IMR-90 (cell line): ENCODE data around the gene EPB41L2. TPM values are rescaled to one million over a fixed set of nuclear protein-coding genes. Genes with fewer than 3 reads are reported as not detected.
A peak's percentile ranks its signal among the peaks of the same experiment; 100 is the strongest.

Source experiments
- ATAC-seq: fragments of 200-7000 bp; cut with Tn5 transposase; 2 replicates; pipeline ENCODE4 v1.9.1; 2020; ENCODE audit warnings: low read depth, mild to moderate bottlenecking, moderate library complexity
- BruUV-seq: library from RNA; stranded (reverse); fragments of 400-500 nt; replicated peaks from 2 replicates; lab custom pipeline; 2021; lab: Mats Ljungman, UMichigan
- CTCF ChIA-PET: fragments of 300-600 bp; formaldehyde crosslinking; extraction: SDS; loops from one replicate; lab custom pipeline; 2021; ENCODE audit warnings: antibody characterized with exemption; lab: Yijun Ruan, JAX
- POLR2A ChIA-PET: fragments of 300-600 bp; sonication (Branson Sonifier 250); formaldehyde crosslinking; loops from one replicate; lab custom pipeline; 2022; ENCODE audit warnings: antibody characterized with exemption; ENCODE audit not compliant: unreplicated experiment; lab: Charles Lee
- DNase-seq: peaks from one replicate; pipeline ENCODE4 v3.0.0; 2013
- H2AFZ ChIP-seq: replicated peaks from 2 replicates; pipeline ENCODE3; 2013; ENCODE audit warnings: low read length, mild to moderate bottlenecking; ENCODE audit not compliant: poor library complexity
- H2AK5ac ChIP-seq: 2 replicates; pipeline ENCODE4 v1.6.1; 2013; ENCODE audit warnings: low read depth, low read length, inconsistent platforms
- H2AK9ac ChIP-seq: replicated peaks from 2 replicates; pipeline ENCODE3; 2013; ENCODE audit warnings: mild to moderate bottlenecking, low read depth, low read length, moderate library complexity; ENCODE audit not compliant: poor library complexity
- H2BK120ac ChIP-seq: 2 replicates; pipeline ENCODE4 v1.6.1; 2013; ENCODE audit warnings: low read depth, low read length, inconsistent platforms
- H2BK15ac ChIP-seq: 3 replicates; pipeline ENCODE4 v1.6.1; 2013; ENCODE audit warnings: low read depth, low read length, inconsistent platforms
- H2BK20ac ChIP-seq: 2 replicates; pipeline ENCODE4 v1.6.1; 2013; ENCODE audit warnings: low read depth, mild to moderate bottlenecking, inconsistent platforms, low read length, moderate library complexity
- H2BK5ac ChIP-seq: 2 replicates; pipeline ENCODE4 v1.6.1; 2013; ENCODE audit warnings: mild to moderate bottlenecking, low read depth, low read length, inconsistent platforms; ENCODE audit not compliant: poor library complexity, severe bottlenecking
- H3K14ac ChIP-seq: replicated peaks from 2 replicates; pipeline ENCODE4 v1.6.1; 2013; ENCODE audit warnings: low read depth, low read length, inconsistent platforms
- H3K18ac ChIP-seq: 2 replicates; pipeline ENCODE4 v1.6.1; 2013; ENCODE audit warnings: low read depth, low read length, control low read depth
- H3K23ac ChIP-seq: 2 replicates; pipeline ENCODE4 v1.6.1; 2013; ENCODE audit warnings: low read depth, low read length, inconsistent platforms
- H3K27ac ChIP-seq: 2 replicates; pipeline ENCODE4 v1.5.1; 2013; ENCODE audit warnings: mild to moderate bottlenecking, control low read depth, low read length; ENCODE audit not compliant: insufficient read depth
- H3K27me3 ChIP-seq: 2 replicates; pipeline ENCODE4 v1.6.1; 2013; ENCODE audit warnings: low read length; ENCODE audit not compliant: control insufficient read depth, insufficient read depth
- H3K36me3 ChIP-seq: 2 replicates; pipeline ENCODE4 v1.6.1; 2013; ENCODE audit warnings: low read length, mixed read lengths; ENCODE audit not compliant: control insufficient read depth, insufficient read depth
- H3K4ac ChIP-seq: 2 replicates; pipeline ENCODE4 v1.6.1; 2013; ENCODE audit warnings: low read depth, low read length, inconsistent platforms
- H3K4me1 ChIP-seq: 2 replicates; pipeline ENCODE4 v1.6.1; 2013; ENCODE audit warnings: low read length, mixed read lengths; ENCODE audit not compliant: control insufficient read depth, insufficient read depth
- H3K4me2 ChIP-seq: 2 replicates; pipeline ENCODE4 v1.6.1; 2013; ENCODE audit warnings: low read depth, mild to moderate bottlenecking, control low read depth, low read length, moderate library complexity
- H3K4me3 ChIP-seq: 2 replicates; pipeline ENCODE4 v1.5.1; 2013; ENCODE audit warnings: low read depth, mild to moderate bottlenecking, control low read depth, low read length, moderate library complexity; ENCODE audit not compliant: insufficient read depth
- H3K56ac ChIP-seq: 2 replicates; pipeline ENCODE4 v1.6.1; 2013; ENCODE audit warnings: low read length, inconsistent platforms; ENCODE audit not compliant: insufficient read depth; ENCODE audit errors: extremely low read depth
- H3K79me1 ChIP-seq, 2 experiments: 2 replicates each; pipeline ENCODE4 v1.6.1; 2013; ENCODE audit warnings: low read length in 2 of 2, inconsistent platforms in 1 of 2, low read depth in 1 of 2
- H3K9ac ChIP-seq: 2 replicates; pipeline ENCODE4 v1.6.1; 2013; ENCODE audit warnings: low read depth, low read length, control low read depth
- H3K9me1 ChIP-seq: 2 replicates; pipeline ENCODE4 v1.6.1; 2013; ENCODE audit warnings: low read length, inconsistent platforms; ENCODE audit not compliant: insufficient read depth
- H3K9me3 ChIP-seq: 2 replicates; pipeline ENCODE4 v1.6.1; 2013; ENCODE audit warnings: low read length; ENCODE audit not compliant: control insufficient read depth, insufficient read depth
- H4K20me1 ChIP-seq: 2 replicates; pipeline ENCODE4 v1.6.1; 2013; ENCODE audit warnings: low read length, inconsistent platforms; ENCODE audit not compliant: insufficient read depth
- H4K5ac ChIP-seq: 2 replicates; pipeline ENCODE4 v1.6.1; 2013; ENCODE audit warnings: mild to moderate bottlenecking, low read depth, low read length, control low read depth
- H4K8ac ChIP-seq, 2 experiments: 2 replicates each; pipeline ENCODE4 v1.6.1; 2013; ENCODE audit warnings: low read depth in 2 of 2, low read length in 2 of 2, control low read depth in 1 of 2, inconsistent platforms in 1 of 2
- H4K91ac ChIP-seq: 2 replicates; pipeline ENCODE4 v1.6.1; 2013; ENCODE audit warnings: low read depth, low read length, inconsistent platforms; ENCODE audit not compliant: insufficient read depth
- BHLHE40 ChIP-seq: fragments of 150-350 bp; IDR thresholded peaks from 2 replicates; pipeline ENCODE4 v1.6.1; 2016; ENCODE audit warnings: mild to moderate bottlenecking, low read depth, low read length
- CEBPB ChIP-seq: IDR thresholded peaks from 2 replicates; pipeline ENCODE4 v1.6.1; 2012; ENCODE audit warnings: low read depth, low read length, improper control_type of control experiment
- CHD1 ChIP-seq: IDR thresholded peaks from 2 replicates; pipeline ENCODE4 v1.6.1; 2012; ENCODE audit warnings: low read depth, low read length, improper control_type of control experiment
- CTCF ChIP-seq: conservative IDR thresholded peaks from 2 replicates; pipeline ENCODE4 v1.5.1; 2012; ENCODE audit warnings: mild to moderate bottlenecking, low read depth, low read length, improper control_type of control experiment
- ELK1 ChIP-seq: fragments of 150-350 bp; IDR thresholded peaks from 2 replicates; pipeline ENCODE4 v1.6.1; 2016; ENCODE audit warnings: low read depth, mild to moderate bottlenecking, low read length, moderate library complexity, borderline replicate concordance
- FOS ChIP-seq: fragments of 150-350 bp; IDR thresholded peaks from 2 replicates; pipeline ENCODE4 v1.6.1; 2016; ENCODE audit warnings: low read depth, low read length
- MAFK ChIP-seq: IDR thresholded peaks from 2 replicates; pipeline ENCODE4 v1.6.1; 2012; ENCODE audit warnings: low read depth, low read length, improper control_type of control experiment
- MAZ ChIP-seq: IDR thresholded peaks from 2 replicates; pipeline ENCODE4 v1.6.1; 2012; ENCODE audit warnings: low read depth, mild to moderate bottlenecking, low read length, improper control_type of control experiment, moderate library complexity, borderline replicate concordance
- NFE2L2 ChIP-seq: fragments of 150-350 bp; IDR thresholded peaks from 2 replicates; pipeline ENCODE4 v1.6.1; 2016; ENCODE audit warnings: low read depth, mild to moderate bottlenecking, low read length
- POLR2A ChIP-seq: IDR thresholded peaks from 2 replicates; pipeline ENCODE4 v1.6.1; 2012; ENCODE audit warnings: mild to moderate bottlenecking, low read depth, low read length
- RAD21 ChIP-seq: IDR thresholded peaks from 2 replicates; pipeline ENCODE4 v1.6.1; 2012; ENCODE audit warnings: low read length, improper control_type of control experiment
- RCOR1 ChIP-seq: IDR thresholded peaks from 2 replicates; pipeline ENCODE4 v1.6.1; 2012; ENCODE audit warnings: mild to moderate bottlenecking, low read length, improper control_type of control experiment; ENCODE audit not compliant: insufficient replicate concordance
- RFX5 ChIP-seq: IDR thresholded peaks from 2 replicates; pipeline ENCODE4 v1.8.0; 2012; ENCODE audit warnings: low read depth, mild to moderate bottlenecking, low read length, moderate library complexity
- SMC3 ChIP-seq: fragments of 150-350 bp; IDR thresholded peaks from 2 replicates; pipeline ENCODE4 v1.6.1; 2016; ENCODE audit warnings: low read depth, mild to moderate bottlenecking, antibody characterized with exemption, low read length, moderate library complexity
- USF2 ChIP-seq: fragments of 150-350 bp; IDR thresholded peaks from 2 replicates; pipeline ENCODE4 v1.6.1; 2017; ENCODE audit warnings: mild to moderate bottlenecking, antibody characterized with exemption, low read length, low read depth
- WGBS, 2 experiments: methylation state at CpG; one replicate each; pipeline versions ENCODE4 v1.1.5 to v1.1.7; 2013; ENCODE audit warnings: missing lambda C conversion rate in 2 of 2; ENCODE audit not compliant: insufficient read length in 1 of 2; ENCODE audit errors: extremely low coverage in 2 of 2; 5-methylcytosine and 5-hydroxymethylcytosine counted together
- dilution Hi-C: fragments of 300-500 bp; cut with HindIII; formaldehyde crosslinking; loops from one replicate; pipeline ENCODE4 v1.14.3; 2018; ENCODE audit warnings: low sequenced_read_pairs; ENCODE audit not compliant: unreplicated experiment
- in situ Hi-C: fragments of 300-500 bp; cut with MboI; formaldehyde crosslinking; loops from 3 replicates; pipeline ENCODE4 v1.14.3; 2019; ENCODE audit warnings: low sequenced_read_pairs, inconsistent platforms, mixed read lengths
- intact Hi-C: fragments of 100-400 bp; cut with micrococcal nuclease; formaldehyde crosslinking; loops from 2 replicates; pipeline ENCODE4 v1.10.0; 2022
- polyA plus RNA-seq, 3 experiments: library from polyadenylated mRNA; depleted of rRNA; stranded (reverse); fragments of >200 nt; gene quantifications; 2 replicates each; pipeline ENCODE4 v1.2.3, GENCODE V29; 2012; ENCODE audit warnings: low replicate concordance in 1 of 3
- total RNA-seq: library from RNA; depleted of rRNA; stranded (reverse); fragments of >200 nt; gene quantifications from 2 replicates; pipeline ENCODE4 v1.2.3, GENCODE V29; 2012

EPB41L2 gene
- total and polyA plus RNA-seq, 2 of the 4 experiments (the other 2 are of a cell fraction) = 85.7 to 99.8 TPM

GRCh38 chr6:130959951-130960350 is 103.1 kb downstream of the EPB41L2 start:
- H3K56ac ChIP-seq = no peak overlapping the region
- no peak overlapping the region for H2AK5ac ChIP-seq
- no peak overlapping the region for H2AK9ac ChIP-seq
- no peak overlapping the region for H3K4ac ChIP-seq
- in situ Hi-C loops = no loop called here
- no peak overlapping the region for H3K4me3 ChIP-seq
- H3K4me2 ChIP-seq = no peak overlapping the region
- H4K5ac ChIP-seq = no peak overlapping the region
- H2BK15ac ChIP-seq = no peak overlapping the region
- 0 out of 2 replicates have a peak overlapping the region, but pooled peaks have one; percentile 60 for H3K23ac ChIP-seq
- no CpG with 5 or more reads among the region's 1 CpG for WGBS, 2 experiments
- no peak overlapping the region for H3K18ac ChIP-seq
- DNase-seq (peak; percentile 67), ATAC-seq (peak; percentile 69)
- no peak overlapping the region for H2AFZ ChIP-seq
- H3K9me3 ChIP-seq = no peaks in the 10 kb centered on the region
- no peak overlapping the region for H4K91ac ChIP-seq
- H3K79me1 ChIP-seq = peaks cover 55 to 72% of the 10 kb centered on the region in 2 experiments
- dilution Hi-C loops = no loop called here
- intact Hi-C loops = no loop called here
- 0 out of 2 replicates have a peak overlapping the region, but pooled peaks have one; percentile 66 for H3K14ac ChIP-seq
- ChIA-PET CTCF (interaction anchor here (0.5 to 1.2 kb wide), 2 partner anchors 8 to 658 kb away, joined by 3 to 10 read pairs; no protein-coding TSS in a partner anchor), POLR2A (no interaction called here)
- no peak overlapping the region for H2BK5ac ChIP-seq
- no peak overlapping the region for H4K8ac ChIP-seq
- TF ChIP-seq ELK1 (no peak), RCOR1 (no peak), MAFK (no peak), NFE2L2 (no peak), CEBPB (no peak), FOS (no peak), USF2 (no peak), MAZ (no peak), BHLHE40 (no peak), CHD1 (no peak), SMC3 (no peak), CTCF (no peak), RFX5 (no peak), RAD21 (no peak), POLR2A (no peak)
- H3K9me1 ChIP-seq = peaks cover 7% of the 10 kb centered on the region
- BruUV-seq = no TSS peak
- H3K4me1 ChIP-seq = peaks cover 10% of the 10 kb centered on the region
- H3K9ac ChIP-seq = no peak overlapping the region
- no peak overlapping the region for H3K27ac ChIP-seq
- no peak overlapping the region for H2BK120ac ChIP-seq
- H4K20me1 ChIP-seq = peaks cover 42% of the 10 kb centered on the region; the same call in 1 of the 2 replicates
- no peaks in the 10 kb centered on the region for H3K27me3 ChIP-seq
- no peak overlapping the region for H2BK20ac ChIP-seq
- H3K36me3 ChIP-seq = peaks cover 6% of the 10 kb centered on the region
